GM12892 (cell line): ENCODE data around the gene ROBO3.

Experiments
- POLR2A ChIP-seq: IDR thresholded peaks from 2 replicates; pipeline ENCODE4 v1.6.1; 2011; ENCODE audit warnings: low read depth, low read length, control low read depth
- POLR2AphosphoS5 ChIP-seq: IDR thresholded peaks from 2 replicates; pipeline ENCODE4 v1.6.1; 2011; ENCODE audit warnings: low read depth, low read length, control low read depth
- TAF1 ChIP-seq: IDR thresholded peaks from 2 replicates; pipeline ENCODE4 v1.6.1; 2011; ENCODE audit warnings: low read depth, mild to moderate bottlenecking, control low read depth, low read length, borderline replicate concordance

GRCh38 chr11:124916370-124916710, 51.1 kb downstream of the ROBO3 start:
- no peak for TF ChIP-seq POLR2A
- TF ChIP-seq TAF1, result no peak
- no peak for TF ChIP-seq POLR2AphosphoS5
